Chondrocyte (in vitro differentiated cells): ENCODE results near the gene ANKRD30B. TPM values are rescaled to one million over a fixed set of nuclear protein-coding genes. Genes with fewer than 3 reads are reported as not detected.
"Not testable (repeated sequence)": the region's sequence is repeated elsewhere in the genome, so short reads cannot be mapped to it uniquely, and the experiment has no call there.

Experiments
- DNase-seq: peaks from one replicate; pipeline ENCODE4 v3.0.0; 2021; ENCODE audit warnings: mixed read lengths, low spot score
- H3K27ac Mint-ChIP-seq: one replicate; pipeline ENCODE4 v1.8.0; 2021; ENCODE audit warnings: mild to moderate bottlenecking, moderate library complexity, mixed read lengths; ENCODE audit not compliant: unreplicated experiment
- H3K27me3 Mint-ChIP-seq: 2 replicates; pipeline ENCODE4 v1.8.0; 2021; ENCODE audit warnings: low read depth, mixed read lengths
- H3K36me3 Mint-ChIP-seq: 2 replicates; pipeline ENCODE4 v1.8.0; 2021; ENCODE audit warnings: low read depth, mixed read lengths
- H3K4me1 Mint-ChIP-seq: 2 replicates; pipeline ENCODE4 v1.8.0; 2021; ENCODE audit warnings: low read depth, mild to moderate bottlenecking, mixed read lengths
- H3K4me3 Mint-ChIP-seq: one replicate; pipeline ENCODE4 v1.8.0; 2021; ENCODE audit warnings: mild to moderate bottlenecking, moderate library complexity, mixed read lengths; ENCODE audit not compliant: unreplicated experiment
- H3K9me3 Mint-ChIP-seq: 2 replicates; pipeline ENCODE4 v1.8.0; 2021; ENCODE audit warnings: low read depth, mixed read lengths
- CTCF ChIP-seq: fragments of 200-600 bp; sonication (generic); IDR thresholded peaks from 2 replicates; pipeline ENCODE4 v1.5.0; 2021; ENCODE audit warnings: antibody characterized with exemption, mild to moderate bottlenecking, moderate library complexity
- long read RNA-seq: library from polyadenylated mRNA; stranded (forward); transcript quantifications from one replicate; pipeline ENCODE4 v2.0.0, GENCODE V29; 2021
- total RNA-seq: library from RNA; stranded (reverse); gene quantifications from 3 replicates; pipeline ENCODE4 v1.2.1, GENCODE V29; 2021

The ANKRD30B gene
- not detected in 3 replicates for total RNA-seq
- long read RNA-seq = 0 reads

- no peak within 1 kb of the TSS for H3K4me3 Mint-ChIP-seq
- H3K36me3 Mint-ChIP-seq = no peaks in the 10 kb centered on the region
- no peaks in the 10 kb centered on the region for H3K4me1 Mint-ChIP-seq
- no peak within 1 kb of the TSS for H3K27ac Mint-ChIP-seq
- H3K27me3 Mint-ChIP-seq = no peaks in the 10 kb centered on the region
- peaks cover 15% of the 10 kb centered on the region for H3K9me3 Mint-ChIP-seq
- TF ChIP-seq CTCF = no peak
- DNase-seq = peak; percentile 87
Measured at GRCh38 chr18:14747513-14748474, at the start of gene ANKRD30B. Gene ANKRD30B (plus strand): TSS chr18:14748172. CDS start chr18:14748420, 248 bp downstream.

- H3K27me3 Mint-ChIP-seq, H3K4me1 Mint-ChIP-seq, H3K36me3 Mint-ChIP-seq, DNase-seq, H3K27ac Mint-ChIP-seq, H3K4me3 Mint-ChIP-seq: not testable (repeated sequence)
- peaks cover 39% of the 10 kb centered on the region for H3K9me3 Mint-ChIP-seq
Measured at GRCh38 chr18:14701286-14702040, 46.5 kb upstream of the ANKRD30B start.

- H3K36me3 Mint-ChIP-seq, H3K4me3 Mint-ChIP-seq, H3K27me3 Mint-ChIP-seq, H3K4me1 Mint-ChIP-seq, H3K27ac Mint-ChIP-seq, DNase-seq: not testable (repeated sequence)
- peaks cover 37% of the 10 kb centered on the region for H3K9me3 Mint-ChIP-seq
Measured at GRCh38 chr18:14709761-14710160, 38.2 kb upstream of the ANKRD30B start.

- H3K36me3 Mint-ChIP-seq, DNase-seq, H3K4me3 Mint-ChIP-seq, H3K4me1 Mint-ChIP-seq, H3K27me3 Mint-ChIP-seq, H3K27ac Mint-ChIP-seq: not testable (repeated sequence)
- H3K9me3 Mint-ChIP-seq = peaks cover 26% of the 10 kb centered on the region
Measured at GRCh38 chr18:14721569-14721968, 26.4 kb upstream of the ANKRD30B start.

- not testable (repeated sequence) for H3K36me3 Mint-ChIP-seq, H3K4me3 Mint-ChIP-seq, DNase-seq, H3K4me1 Mint-ChIP-seq, H3K27ac Mint-ChIP-seq, H3K27me3 Mint-ChIP-seq
- H3K9me3 Mint-ChIP-seq = peaks cover 20% of the 10 kb centered on the region
Measured at GRCh38 chr18:14739056-14739455, 8.9 kb upstream of the ANKRD30B start.

- H3K36me3 Mint-ChIP-seq = no peaks in the 10 kb centered on the region
- no peak for TF ChIP-seq CTCF
- H3K27me3 Mint-ChIP-seq = no peaks in the 10 kb centered on the region
- no peak overlapping the region for H3K4me3 Mint-ChIP-seq
- peaks cover 14% of the 10 kb centered on the region for H3K9me3 Mint-ChIP-seq
- H3K27ac Mint-ChIP-seq = no peak overlapping the region
- no peaks in the 10 kb centered on the region for H3K4me1 Mint-ChIP-seq
- DNase-seq = no peak
Measured at GRCh38 chr18:14746897-14747296, 1.1 kb upstream of the ANKRD30B start.

- DNase-seq = no peak
- no peak overlapping the region for H3K27ac Mint-ChIP-seq
Measured at GRCh38 chr18:14748496-14748895, 524 bp downstream of the ANKRD30B start.

GRCh38 chr18:14763566-14763965 lies 15.6 kb downstream of the ANKRD30B start:
- H3K9me3 Mint-ChIP-seq = peaks cover 36% of the 10 kb centered on the region
- H3K4me1 Mint-ChIP-seq, H3K4me3 Mint-ChIP-seq, H3K36me3 Mint-ChIP-seq, H3K27ac Mint-ChIP-seq, DNase-seq, H3K27me3 Mint-ChIP-seq: not testable (repeated sequence)

More at GRCh38 chr18:14748496-14748895, 524 bp downstream of the ANKRD30B start:
- TF ChIP-seq CTCF = no peak
- Mint-ChIP-seq H3K4me1 (no peaks in the 10 kb centered on the region), H3K9me3 (peaks cover 12% of the 10 kb centered on the region), H3K4me3 (no peak overlapping the region), H3K36me3 (no peaks in the 10 kb centered on the region), H3K27me3 (no peaks in the 10 kb centered on the region)
